GM23248 (cell line): Measurements from ENCODE around the gene PARL. TPM values are rescaled to one million over a fixed set of nuclear protein-coding genes. Genes with fewer than 3 reads are reported as not detected.

ENCODE experiments used
- DNase-seq: peaks from one replicate; pipeline ENCODE4 v3.0.0-alpha.2; 2015
- H2AFZ ChIP-seq: fragments of 200-600 bp; sonication (generic); 2 replicates; pipeline ENCODE4 v1.6.1; 2016; ENCODE audit warnings: antibody characterized with exemption
- H3F3A ChIP-seq: fragments of 200-600 bp; sonication (generic); 2 replicates; pipeline ENCODE4 v1.6.1; 2016; ENCODE audit warnings: mild to moderate bottlenecking, antibody characterized with exemption, mixed run types; ENCODE audit not compliant: insufficient read depth
- H3K27ac ChIP-seq: fragments of 200-600 bp; sonication (generic); 2 replicates; pipeline ENCODE4 v1.5.1; 2016; ENCODE audit warnings: mild to moderate bottlenecking
- H3K27me3 ChIP-seq: fragments of 200-600 bp; sonication (generic); replicated peaks from 2 replicates; pipeline ENCODE4 v1.6.1; 2016; ENCODE audit warnings: mild to moderate bottlenecking; ENCODE audit not compliant: insufficient read depth
- H3K36me3 ChIP-seq: fragments of 200-600 bp; sonication (generic); 2 replicates; pipeline ENCODE4 v1.6.1; 2016; ENCODE audit warnings: low read depth, mild to moderate bottlenecking
- H3K4me1 ChIP-seq: fragments of 200-600 bp; sonication (generic); 2 replicates; pipeline ENCODE4 v1.6.1; 2016; ENCODE audit warnings: mild to moderate bottlenecking; ENCODE audit not compliant: insufficient read depth
- H3K4me2 ChIP-seq: fragments of 200-600 bp; sonication (generic); one replicate; pipeline ENCODE4 v1.6.1; 2016; ENCODE audit warnings: mild to moderate bottlenecking; ENCODE audit not compliant: unreplicated experiment
- H3K4me3 ChIP-seq: fragments of 200-600 bp; sonication (generic); 2 replicates; pipeline ENCODE4 v1.5.1; 2016; ENCODE audit warnings: mild to moderate bottlenecking
- H3K79me2 ChIP-seq: fragments of 200-600 bp; sonication (generic); 2 replicates; pipeline ENCODE4 v1.6.1; 2016; ENCODE audit warnings: mild to moderate bottlenecking; ENCODE audit not compliant: insufficient read depth
- H3K9ac ChIP-seq: fragments of 200-600 bp; sonication (generic); 2 replicates; pipeline ENCODE4 v1.6.1; 2016; ENCODE audit warnings: mild to moderate bottlenecking
- H3K9me2 ChIP-seq: fragments of 200-600 bp; sonication (generic); 2 replicates; pipeline ENCODE4 v1.6.1; 2016; ENCODE audit warnings: mixed run types, mild to moderate bottlenecking, moderate library complexity; ENCODE audit not compliant: insufficient read depth
- H3K9me3 ChIP-seq: fragments of 200-600 bp; sonication (generic); one replicate; pipeline ENCODE4 v1.6.1; 2017; ENCODE audit warnings: low read depth
- H4K20me1 ChIP-seq: fragments of 200-600 bp; sonication (generic); 2 replicates; pipeline ENCODE4 v1.6.0; 2016; ENCODE audit not compliant: insufficient read depth
- EZH2 ChIP-seq: fragments of 200-600 bp; sonication (generic); IDR thresholded peaks from 2 replicates; pipeline ENCODE4 v1.6.1; 2018; ENCODE audit warnings: antibody characterized with exemption, mild to moderate bottlenecking; ENCODE audit not compliant: insufficient read depth, poor library complexity, severe bottlenecking
- EZH2phosphoT487 ChIP-seq: fragments of 200-600 bp; sonication (generic); IDR thresholded peaks from 2 replicates; pipeline ENCODE4 v1.6.1; 2018; ENCODE audit warnings: antibody characterized with exemption, moderate library complexity, mild to moderate bottlenecking, low read depth; ENCODE audit not compliant: insufficient read depth
- WGBS, 2 experiments: methylation state at CpG; one replicate each; pipeline ENCODE4 v1.1.6; 2015 to 2017; ENCODE audit warnings: low lambda C conversion rate in 2 of 2, low coverage in 1 of 2; ENCODE audit errors: missing lambda C conversion rate in 2 of 2; 5-methylcytosine and 5-hydroxymethylcytosine counted together
- in situ Hi-C: fragments of 300-500 bp; cut with MboI; formaldehyde crosslinking; loops from 2 replicates; pipeline ENCODE4 v1.15.0; 2020
- polyA plus RNA-seq: library from polyadenylated mRNA; unstranded; fragments of >200 nt; fragmentation: Nextera tagmentation; extraction: Ambion mirVana; gene quantifications from 2 replicates; pipeline ENCODE4 v1.2.1, GENCODE V29; 2016
- total RNA-seq: library from RNA; depleted of rRNA; stranded (reverse); fragments of >200 nt; shearing (Covaris generic); gene quantifications from 2 replicates; pipeline ENCODE4 v1.2.3, GENCODE V29; 2014

PARL gene
- total and polyA plus RNA-seq, 2 experiments from 2014 or later: 35.9 to 61.7 TPM

- H3K36me3 ChIP-seq: no peaks in the 10 kb centered on the region
- H2AFZ ChIP-seq: no peak overlapping the region
- no peaks in the 10 kb centered on the region for H3K79me2 ChIP-seq
- H3F3A ChIP-seq: no peaks in the 10 kb centered on the region
- H3K4me2 ChIP-seq: no peak overlapping the region
- 59 to 62% methylated on average over 6 of the region's 6 CpGs for WGBS, 2 experiments
- no peaks in the 10 kb centered on the region for H4K20me1 ChIP-seq
- no peaks in the 10 kb centered on the region for H3K4me1 ChIP-seq
- no peaks in the 10 kb centered on the region for H3K27me3 ChIP-seq
- in situ Hi-C loops: loop anchor here (10.0 kb wide), 2 partner anchors 359 to 389 kb away; no protein-coding TSS in a partner anchor
- no peaks in the 10 kb centered on the region for H3K9me3 ChIP-seq
- H3K27ac ChIP-seq: no peak overlapping the region
- no peak overlapping the region for H3K4me3 ChIP-seq
- no peaks in the 10 kb centered on the region for H3K9me2 ChIP-seq
- no peak for TF ChIP-seq EZH2
- no peak overlapping the region for H3K9ac ChIP-seq
- DNase-seq: no peak
Observed at GRCh38 chr3:183895774-183896173, 11.1 kb upstream of the PARL start.

DNA sequence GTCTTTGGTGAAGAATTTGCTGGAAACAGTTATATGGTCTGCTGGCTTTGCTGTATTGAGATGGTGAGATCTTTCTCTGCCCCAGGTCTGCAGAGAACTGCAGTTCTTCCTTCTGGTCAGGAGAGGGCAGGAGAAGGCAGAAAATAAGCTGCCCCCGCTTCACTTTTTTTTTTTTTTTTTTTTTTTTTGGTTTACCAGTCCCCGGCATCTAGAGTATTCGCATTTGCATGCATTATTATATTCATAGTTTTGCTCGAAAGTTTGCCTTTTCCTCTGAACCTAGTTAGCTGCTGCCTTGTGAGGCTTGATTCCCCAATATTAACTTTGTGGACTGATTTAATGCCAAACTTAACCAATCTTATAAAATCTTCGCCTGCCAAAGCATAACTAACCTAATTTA, 10.6 kb upstream of the PARL start:
- Histone ChIP-seq H3K27ac (no peak overlapping the region), H3K4me2 (no peak overlapping the region), H3K4me3 (no peak overlapping the region), H3K9me3 (no peaks in the 10 kb centered on the region), H2AFZ (no peak overlapping the region), H3K9ac (no peak overlapping the region), H4K20me1 (no peaks in the 10 kb centered on the region), H3K36me3 (no peaks in the 10 kb centered on the region), H3K27me3 (no peaks in the 10 kb centered on the region), H3K4me1 (no peaks in the 10 kb centered on the region), H3K79me2 (no peaks in the 10 kb centered on the region), H3F3A (no peaks in the 10 kb centered on the region), H3K9me2 (no peaks in the 10 kb centered on the region)
- WGBS, 2 experiments: 21 to 26% methylated on average over 5 of the region's 5 CpGs
- peak; percentile 74 for DNase-seq
- TF ChIP-seq EZH2phosphoT487 (no peak), EZH2 (no peak)
- in situ Hi-C loops: loop anchor here (10.0 kb wide), 2 partner anchors 360 to 390 kb away; no protein-coding TSS in a partner anchor

- Histone ChIP-seq H3K4me2 (no peak overlapping the region), H3K79me2 (no peaks in the 10 kb centered on the region), H3K4me3 (no peak overlapping the region), H3K27me3 (no peaks in the 10 kb centered on the region), H3K9ac (no peak overlapping the region), H3K27ac (no peak overlapping the region), H2AFZ (no peak overlapping the region), H3K9me3 (no peaks in the 10 kb centered on the region), H4K20me1 (no peaks in the 10 kb centered on the region), H3K9me2 (no peaks in the 10 kb centered on the region), H3K36me3 (no peaks in the 10 kb centered on the region), H3F3A (no peaks in the 10 kb centered on the region), H3K4me1 (no peaks in the 10 kb centered on the region)
- TF ChIP-seq EZH2 (no peak), EZH2phosphoT487 (no peak)
- no peak for DNase-seq
- WGBS, 2 experiments: 68 to 69% methylated on average over 9 of the region's 9 CpGs
- in situ Hi-C loops: loop anchor here (10.0 kb wide), 2 partner anchors 362 to 392 kb away; no protein-coding TSS in a partner anchor
Observed at GRCh38 chr3:183892610-183893214, 8.0 kb upstream of the PARL start.

DNA sequence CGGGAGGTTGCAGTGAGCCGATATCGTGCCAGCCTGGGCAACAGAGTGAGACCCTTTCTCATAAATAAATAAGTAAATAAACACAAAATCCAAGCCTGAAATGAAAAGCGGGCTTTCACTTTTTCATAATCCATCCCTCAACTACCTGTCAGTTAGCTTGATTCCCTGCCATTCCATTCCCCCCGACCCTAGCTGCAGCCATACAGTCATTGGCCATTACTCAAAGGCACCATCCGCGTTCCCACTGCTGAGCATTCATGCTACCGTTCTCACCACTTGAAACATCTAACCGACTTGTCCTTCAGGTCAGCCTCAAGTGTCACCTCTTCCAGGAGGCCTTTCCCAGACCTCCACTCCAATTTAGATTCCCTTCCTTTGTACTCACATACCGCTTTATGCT, 1.1 kb upstream of the PARL start:
- Histone ChIP-seq H3K27me3 (no peaks in the 10 kb centered on the region), H3K4me1 (peaks cover 21% of the 10 kb centered on the region), H2AFZ (no peak overlapping the region), H3K79me2 (peaks cover 44% of the 10 kb centered on the region), H4K20me1 (no peaks in the 10 kb centered on the region; the same call in 1 of the 2 replicates), H3K36me3 (no peaks in the 10 kb centered on the region), H3K9me2 (no peaks in the 10 kb centered on the region), H3K27ac (no peak overlapping the region), H3K4me3 (no peak overlapping the region), H3K4me2 (no peak overlapping the region), H3K9me3 (no peaks in the 10 kb centered on the region), H3F3A (no peaks in the 10 kb centered on the region), H3K9ac (no peak overlapping the region)
- no peak for DNase-seq
- WGBS, 2 experiments: 81 to 83% methylated on average over 10 of the region's 10 CpGs
- in situ Hi-C loops: no loop called here
- no peak for TF ChIP-seq EZH2
- no peak for TF ChIP-seq EZH2phosphoT487

DNA sequence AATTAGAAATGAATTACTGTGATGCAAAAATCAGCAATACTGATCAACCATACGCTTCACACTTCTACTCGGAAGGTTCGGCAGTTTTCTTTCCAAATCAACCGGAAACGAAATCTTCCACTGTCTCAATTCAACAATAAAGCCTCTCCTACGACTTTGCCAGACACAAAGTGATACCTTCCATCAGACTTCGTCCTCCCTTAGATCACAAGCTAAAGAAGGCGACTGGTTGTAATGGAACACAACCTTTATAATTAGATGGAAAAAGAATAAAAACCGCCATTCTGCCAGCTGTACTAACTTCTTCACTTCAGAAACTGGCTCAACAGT, 618 bp downstream of the PARL start:
- WGBS, 2 experiments: 4 to 6% methylated on average over 9 of the region's 9 CpGs
- in situ Hi-C loops: no loop called here
- no peaks in the 10 kb centered on the region for H3K27me3 ChIP-seq

More for the DNA sequence above, 618 bp downstream of the PARL start:
- no peaks in the 10 kb centered on the region; the same call in 1 of the 2 replicates for H4K20me1 ChIP-seq
- H3K79me2 ChIP-seq: peaks cover 61% of the 10 kb centered on the region
- H3K4me1 ChIP-seq: peaks cover 21% of the 10 kb centered on the region
- H3K27ac ChIP-seq: peak overlapping the region; percentile 80
- no peak for TF ChIP-seq EZH2phosphoT487
- no peak for TF ChIP-seq EZH2
- no peaks in the 10 kb centered on the region for H3F3A ChIP-seq
- H3K36me3 ChIP-seq: no peaks in the 10 kb centered on the region
- H3K9me2 ChIP-seq: no peaks in the 10 kb centered on the region
- H3K9me3 ChIP-seq: no peaks in the 10 kb centered on the region
- H3K4me3 ChIP-seq: peak overlapping the region; percentile 97
- no peak for DNase-seq
- peak overlapping the region; percentile 91 for H3K9ac ChIP-seq
- H2AFZ ChIP-seq: peak overlapping the region; percentile 100
- H3K4me2 ChIP-seq: peak overlapping the region; percentile 85
